Measurements from ENCODE around the gene PTPN21. TPM values are rescaled to one million over a fixed set of nuclear protein-coding genes. Genes with fewer than 3 reads are reported as not detected.

PTPN21 gene
- total and polyA plus RNA-seq, 10 donors: 0.85 to 10.9 (median 5.7) TPM

- 86 to 98% (median 96%) methylated on average over 2 of the region's 2 CpGs for WGBS, 5 donors
- Histone ChIP-seq H3K27me3 (replicated peaks in 1 of 7) (no peaks in the 10 kb centered on the region), H3K4me3 (no peak overlapping the region), H3K9me3 (peaks cover 0 to 38% (median 25%) of the 10 kb centered on the region in 8 donors), H3K27ac (no peak overlapping the region), H3K4me1 (no peaks in the 10 kb centered on the region), H3K36me3 (peaks cover 0 to 41% (median 2%) of the 10 kb centered on the region in 6 donors)
- TF ChIP-seq POLR2AphosphoS5 (IDR thresholded peaks at IDR 0.05) (no peak), POLR2A (IDR thresholded peaks at IDR 0.05) (no peak)
- TF ChIP-seq, protein P1, sequence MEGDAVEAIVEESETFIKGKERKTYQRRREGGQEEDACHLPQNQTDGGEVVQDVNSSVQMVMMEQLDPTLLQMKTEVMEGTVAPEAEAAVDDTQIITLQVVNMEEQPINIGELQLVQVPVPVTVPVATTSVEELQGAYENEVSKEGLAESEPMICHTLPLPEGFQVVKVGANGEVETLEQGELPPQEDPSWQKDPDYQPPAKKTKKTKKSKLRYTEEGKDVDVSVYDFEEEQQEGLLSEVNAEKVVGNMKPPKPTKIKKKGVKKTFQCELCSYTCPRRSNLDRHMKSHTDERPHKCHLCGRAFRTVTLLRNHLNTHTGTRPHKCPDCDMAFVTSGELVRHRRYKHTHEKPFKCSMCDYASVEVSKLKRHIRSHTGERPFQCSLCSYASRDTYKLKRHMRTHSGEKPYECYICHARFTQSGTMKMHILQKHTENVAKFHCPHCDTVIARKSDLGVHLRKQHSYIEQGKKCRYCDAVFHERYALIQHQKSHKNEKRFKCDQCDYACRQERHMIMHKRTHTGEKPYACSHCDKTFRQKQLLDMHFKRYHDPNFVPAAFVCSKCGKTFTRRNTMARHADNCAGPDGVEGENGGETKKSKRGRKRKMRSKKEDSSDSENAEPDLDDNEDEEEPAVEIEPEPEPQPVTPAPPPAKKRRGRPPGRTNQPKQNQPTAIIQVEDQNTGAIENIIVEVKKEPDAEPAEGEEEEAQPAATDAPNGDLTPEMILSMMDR (IDR thresholded peaks at IDR 0.05 in 8 of 11, conservative IDR thresholded peaks at IDR 0.05 in 3 of 11): no peak
- DNase-seq: no peak
- intact Hi-C loops (cut with DNase I; ENCODE audit: low total_unique reads): no loop called here
Observed at GRCh38 chr14:88454886-88455285, 99.9 kb downstream of the PTPN21 start.

GRCh38 chr14:88452231-88452630 lies 102.6 kb downstream of the PTPN21 start:
- WGBS, 5 donors: 91 to 99% (median 93%) methylated on average over 4 of the region's 4 CpGs
- no peak overlapping the region for H3K4me3 ChIP-seq
- no peak for TF ChIP-seq POLR2A (IDR thresholded peaks at IDR 0.05)
- TF ChIP-seq POLR2AphosphoS5 (IDR thresholded peaks at IDR 0.05): no peak
- TF ChIP-seq, protein P1 (IDR thresholded peaks at IDR 0.05 in 8 of 11, conservative IDR thresholded peaks at IDR 0.05 in 3 of 11): no peak

DNA sequence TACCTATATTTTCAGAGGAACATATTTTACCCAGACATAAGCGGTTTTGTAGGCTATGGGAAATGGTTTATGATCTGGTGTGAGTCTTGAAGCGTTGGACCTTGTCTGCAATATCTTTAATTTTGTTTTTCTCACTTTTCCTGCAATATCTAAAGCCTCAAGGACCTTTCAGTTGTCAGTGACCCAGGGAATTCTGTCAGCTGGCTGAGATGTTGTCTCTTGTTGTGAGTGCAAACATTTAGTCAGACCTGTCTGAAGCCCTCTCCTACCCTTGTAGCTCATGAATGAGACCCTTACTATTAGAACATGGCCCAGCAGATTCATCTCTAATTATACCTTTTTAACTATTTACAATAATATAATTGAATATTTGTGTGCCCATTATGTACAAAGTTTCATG lies 115.7 kb downstream of the PTPN21 start:
- Histone ChIP-seq H3K27me3 (replicated peaks in 1 of 7) (no peaks in the 10 kb centered on the region), H3K36me3 (peaks cover 0 to 52% (median 0%) of the 10 kb centered on the region in 6 donors), H3K27ac (no peak overlapping the region), H3K4me3 (no peak overlapping the region), H3K9me3 (no peaks in the 10 kb centered on the region), H3K4me1 (no peaks in the 10 kb centered on the region)
- no peak for TF ChIP-seq POLR2A (IDR thresholded peaks at IDR 0.05)
- no peak for TF ChIP-seq POLR2AphosphoS5 (IDR thresholded peaks at IDR 0.05)
- TF ChIP-seq, protein P1 (IDR thresholded peaks at IDR 0.05 in 8 of 11, conservative IDR thresholded peaks at IDR 0.05 in 3 of 11): no peak
- WGBS, 5 donors: 86 to 96% (median 89%) methylated on average over 2 of the region's 2 CpGs
- intact Hi-C loops (cut with DNase I; ENCODE audit: low total_unique reads): no loop called here
- no peak for DNase-seq

More at GRCh38 chr14:88452231-88452630, 102.6 kb downstream of the PTPN21 start:
- intact Hi-C loops (cut with DNase I; ENCODE audit: low total_unique reads): no loop called here
- H3K9me3 ChIP-seq: peaks cover 0 to 25% (median 18%) of the 10 kb centered on the region in 8 donors
- no peak overlapping the region for H3K27ac ChIP-seq
- H3K27me3 ChIP-seq (replicated peaks in 1 of 7): no peaks in the 10 kb centered on the region
- DNase-seq: no peak
- no peaks in the 10 kb centered on the region for H3K4me1 ChIP-seq
- H3K36me3 ChIP-seq: peaks cover 0 to 45% (median 2%) of the 10 kb centered on the region in 6 donors

DNA sequence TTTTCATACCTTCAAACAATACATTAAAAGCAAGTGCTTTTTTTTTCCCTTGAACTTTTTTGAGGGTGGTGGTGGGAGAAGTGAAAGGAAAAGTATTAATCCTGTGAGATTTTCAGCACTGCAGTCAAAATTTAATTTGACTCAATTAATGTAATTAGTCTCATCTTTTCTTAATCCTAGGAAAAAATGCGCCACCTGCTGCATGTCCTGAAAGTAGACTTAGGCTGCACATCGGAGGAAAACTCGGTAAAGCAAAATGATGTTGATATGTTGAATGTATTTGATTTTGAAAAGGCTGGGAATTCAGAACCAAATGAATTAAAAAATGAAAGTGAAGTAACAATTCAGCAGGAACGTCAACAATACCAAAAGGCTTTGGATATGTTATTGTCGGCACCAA lies 117.1 kb downstream of the PTPN21 start:
- no peak overlapping the region for H3K27ac ChIP-seq
- intact Hi-C loops (cut with DNase I; ENCODE audit: low total_unique reads): no loop called here
- no peaks in the 10 kb centered on the region for H3K27me3 ChIP-seq (replicated peaks in 1 of 7)
- H3K4me3 ChIP-seq: no peak overlapping the region
- no peaks in the 10 kb centered on the region for H3K9me3 ChIP-seq
- no peaks in the 10 kb centered on the region for H3K4me1 ChIP-seq
- 91 to 97% (median 94%) methylated on average over 5 of the region's 5 CpGs for WGBS, 5 donors
- no peak for TF ChIP-seq POLR2AphosphoS5 (IDR thresholded peaks at IDR 0.05)
- no peak for TF ChIP-seq POLR2A (IDR thresholded peaks at IDR 0.05)
- TF ChIP-seq, protein P1 (IDR thresholded peaks at IDR 0.05 in 8 of 11, conservative IDR thresholded peaks at IDR 0.05 in 3 of 11): no peak
- no peak for DNase-seq
- H3K36me3 ChIP-seq: peaks cover 0 to 52% (median 0%) of the 10 kb centered on the region in 6 donors
